PFSK-1 (cell line): ENCODE measurements around the gene IGSF9B.
A peak's percentile ranks its signal among the peaks of the same experiment; 100 is the strongest.

Experiments used
- FOXP2 ChIP-seq: optimal IDR thresholded peaks from 2 replicates; pipeline ENCODE3; 2011; ENCODE audit warnings: borderline replicate concordance, control low read depth, inconsistent platforms; ENCODE audit not compliant: insufficient read depth; ENCODE audit errors: extremely low read length, extremely low read depth
- POLR2AphosphoS5 ChIP-seq: IDR thresholded peaks from 2 replicates; pipeline ENCODE4 v1.6.1; 2012; ENCODE audit warnings: low read depth, mild to moderate bottlenecking, control low read depth, low read length, moderate library complexity
- SIN3A ChIP-seq: IDR thresholded peaks from 2 replicates; pipeline ENCODE4 v1.6.1; 2012; ENCODE audit warnings: mild to moderate bottlenecking, low read length, moderate library complexity, borderline replicate concordance; ENCODE audit not compliant: insufficient read depth
- TAF1 ChIP-seq: IDR thresholded peaks from 2 replicates; pipeline ENCODE4 v1.6.1; 2012; ENCODE audit warnings: low read length, control low read depth, borderline replicate concordance; ENCODE audit not compliant: insufficient read depth
- TF ChIP-seq, protein P1 (sequence below), 2 experiments: IDR thresholded peaks; 2 replicates each; pipeline versions ENCODE4 v1.6.1 to v1.8.0; 2011 to 2012; ENCODE audit warnings: low read depth in 2 of 2, low read length in 2 of 2, control low read depth in 1 of 2, inconsistent platforms in 1 of 2, mild to moderate bottlenecking in 1 of 2, moderate library complexity in 1 of 2; ENCODE audit not compliant: insufficient read depth in 1 of 2

Gene IGSF9B

DNA sequence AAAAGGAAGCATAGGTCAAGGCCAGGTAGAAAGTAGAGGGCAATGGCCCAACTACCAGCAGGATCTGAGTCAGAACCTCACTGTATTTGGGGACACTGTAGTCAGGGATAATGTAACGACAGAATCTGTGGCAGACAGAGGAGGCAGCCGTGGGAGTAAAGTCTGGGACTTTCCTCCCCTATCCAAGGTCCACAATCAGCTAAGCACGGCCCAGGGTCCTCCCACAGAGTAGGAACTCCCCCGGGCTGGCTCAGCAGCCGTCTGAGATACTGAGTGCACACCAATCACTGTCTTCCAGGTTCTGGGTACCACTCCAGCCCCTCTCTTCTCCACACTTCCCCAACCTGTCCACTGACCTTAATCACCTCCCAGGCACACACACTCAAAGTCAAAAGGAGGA lies 3.2 kb downstream of the IGSF9B start:
- TF ChIP-seq SIN3A (no peak), TAF1 (no peak), POLR2AphosphoS5 (no peak), FOXP2 (no peak)
- TF ChIP-seq, protein P1, sequence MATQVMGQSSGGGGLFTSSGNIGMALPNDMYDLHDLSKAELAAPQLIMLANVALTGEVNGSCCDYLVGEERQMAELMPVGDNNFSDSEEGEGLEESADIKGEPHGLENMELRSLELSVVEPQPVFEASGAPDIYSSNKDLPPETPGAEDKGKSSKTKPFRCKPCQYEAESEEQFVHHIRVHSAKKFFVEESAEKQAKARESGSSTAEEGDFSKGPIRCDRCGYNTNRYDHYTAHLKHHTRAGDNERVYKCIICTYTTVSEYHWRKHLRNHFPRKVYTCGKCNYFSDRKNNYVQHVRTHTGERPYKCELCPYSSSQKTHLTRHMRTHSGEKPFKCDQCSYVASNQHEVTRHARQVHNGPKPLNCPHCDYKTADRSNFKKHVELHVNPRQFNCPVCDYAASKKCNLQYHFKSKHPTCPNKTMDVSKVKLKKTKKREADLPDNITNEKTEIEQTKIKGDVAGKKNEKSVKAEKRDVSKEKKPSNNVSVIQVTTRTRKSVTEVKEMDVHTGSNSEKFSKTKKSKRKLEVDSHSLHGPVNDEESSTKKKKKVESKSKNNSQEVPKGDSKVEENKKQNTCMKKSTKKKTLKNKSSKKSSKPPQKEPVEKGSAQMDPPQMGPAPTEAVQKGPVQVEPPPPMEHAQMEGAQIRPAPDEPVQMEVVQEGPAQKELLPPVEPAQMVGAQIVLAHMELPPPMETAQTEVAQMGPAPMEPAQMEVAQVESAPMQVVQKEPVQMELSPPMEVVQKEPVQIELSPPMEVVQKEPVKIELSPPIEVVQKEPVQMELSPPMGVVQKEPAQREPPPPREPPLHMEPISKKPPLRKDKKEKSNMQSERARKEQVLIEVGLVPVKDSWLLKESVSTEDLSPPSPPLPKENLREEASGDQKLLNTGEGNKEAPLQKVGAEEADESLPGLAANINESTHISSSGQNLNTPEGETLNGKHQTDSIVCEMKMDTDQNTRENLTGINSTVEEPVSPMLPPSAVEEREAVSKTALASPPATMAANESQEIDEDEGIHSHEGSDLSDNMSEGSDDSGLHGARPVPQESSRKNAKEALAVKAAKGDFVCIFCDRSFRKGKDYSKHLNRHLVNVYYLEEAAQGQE (IDR thresholded peaks at IDR 0.05; ENCODE audit: insufficient read depth in 1 of 2, low read depth in 2 of 2, low read length in 2 of 2): no peak

DNA sequence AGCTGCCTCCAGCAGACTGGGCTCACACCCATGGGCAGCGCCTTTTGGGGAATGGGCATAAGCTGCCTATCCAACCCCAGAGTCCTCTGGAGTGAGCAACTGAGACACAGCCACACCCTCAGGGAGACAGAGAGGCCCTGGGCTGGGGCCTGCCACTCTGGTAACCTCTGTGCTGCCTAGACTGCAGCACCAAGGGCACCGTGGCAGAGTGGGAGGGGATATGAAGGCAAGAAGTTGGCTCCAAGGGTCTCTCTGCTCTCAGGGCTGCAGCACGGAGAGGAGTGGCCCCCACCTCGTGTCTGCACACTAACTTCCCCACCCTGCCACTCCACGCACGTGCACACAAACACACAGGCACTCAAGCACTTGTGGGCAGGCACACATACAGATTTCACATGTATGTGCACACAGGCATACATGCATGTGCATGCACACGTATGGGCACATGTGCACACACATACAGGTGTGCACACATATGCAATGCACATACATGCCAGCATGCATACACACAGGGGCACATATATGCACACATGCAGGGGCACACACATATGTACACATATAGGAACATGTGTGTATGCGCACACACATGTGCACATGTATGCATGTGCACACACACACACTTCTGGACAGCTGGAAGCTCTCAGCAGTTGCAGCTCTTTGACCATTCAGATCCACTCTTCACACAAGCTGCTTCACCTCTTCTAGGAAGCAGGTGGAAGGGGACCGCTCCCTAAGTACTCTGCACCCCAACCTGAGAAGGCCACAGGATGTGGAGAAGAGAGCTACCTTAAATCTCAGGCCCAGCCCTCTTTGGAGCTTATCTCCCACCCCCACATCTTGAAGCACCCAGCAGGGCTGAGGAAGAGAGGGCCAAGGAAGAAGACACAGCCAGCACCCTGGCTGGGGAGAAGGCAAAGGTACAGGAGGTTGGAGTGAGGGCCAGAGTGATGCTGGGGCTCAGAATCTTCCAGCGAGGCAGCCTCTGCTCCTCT lies 4.3 kb downstream of the IGSF9B start:
- no peak for TF ChIP-seq FOXP2
- no peak for TF ChIP-seq POLR2AphosphoS5
- no peak for TF ChIP-seq TAF1
- no peak for TF ChIP-seq SIN3A
- TF ChIP-seq, protein P1 (IDR thresholded peaks at IDR 0.05; ENCODE audit: insufficient read depth in 1 of 2, low read depth in 2 of 2, low read length in 2 of 2): no peak

DNA sequence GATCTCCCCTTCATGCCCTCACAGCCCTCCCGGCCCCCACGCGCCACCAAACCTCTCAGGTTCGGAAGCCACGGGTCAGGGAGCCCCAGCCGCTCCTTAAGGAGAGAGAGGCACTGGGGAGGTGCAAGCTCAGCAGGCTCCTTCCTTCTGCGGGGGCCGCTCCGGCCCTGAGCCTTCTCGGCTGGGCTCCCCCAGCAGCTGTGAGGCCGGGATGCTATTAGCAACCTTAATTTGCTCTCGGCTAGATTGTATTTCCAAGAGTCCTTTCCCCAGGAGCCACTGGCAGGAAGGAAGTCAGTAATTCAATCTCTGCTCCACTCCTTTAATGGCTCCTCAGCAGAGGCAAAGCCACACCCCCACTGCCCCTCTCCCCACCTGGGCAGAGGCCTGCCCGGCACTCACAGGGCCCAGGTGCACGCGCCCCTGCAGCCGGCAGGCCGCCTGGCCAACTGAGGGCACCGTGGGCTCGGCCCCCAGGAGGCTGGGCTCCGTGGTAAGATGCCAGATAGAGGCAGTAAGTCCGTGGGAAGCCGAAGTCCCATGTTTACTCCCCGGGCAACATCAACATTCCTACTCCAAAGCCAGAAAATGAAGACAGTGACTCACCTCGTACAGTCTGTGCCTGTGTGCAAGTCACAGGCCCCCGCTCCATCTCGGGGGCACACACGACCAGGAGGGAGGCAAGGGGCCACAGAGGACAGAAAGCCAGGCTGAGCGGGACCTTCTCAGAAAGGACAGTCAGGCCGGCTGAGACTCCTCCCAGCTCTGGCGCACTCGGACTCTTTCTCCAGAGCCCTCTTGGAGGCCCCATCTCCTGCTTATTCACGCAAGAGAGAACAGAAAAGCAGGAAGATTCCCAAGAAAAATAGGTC lies 5.2 kb downstream of the IGSF9B start:
- peak; percentile 33 for TF ChIP-seq FOXP2
- TF ChIP-seq, protein P1 (IDR thresholded peaks at IDR 0.05; ENCODE audit: insufficient read depth in 1 of 2, low read depth in 2 of 2, low read length in 2 of 2): no peak
- no peak for TF ChIP-seq TAF1

DNA sequence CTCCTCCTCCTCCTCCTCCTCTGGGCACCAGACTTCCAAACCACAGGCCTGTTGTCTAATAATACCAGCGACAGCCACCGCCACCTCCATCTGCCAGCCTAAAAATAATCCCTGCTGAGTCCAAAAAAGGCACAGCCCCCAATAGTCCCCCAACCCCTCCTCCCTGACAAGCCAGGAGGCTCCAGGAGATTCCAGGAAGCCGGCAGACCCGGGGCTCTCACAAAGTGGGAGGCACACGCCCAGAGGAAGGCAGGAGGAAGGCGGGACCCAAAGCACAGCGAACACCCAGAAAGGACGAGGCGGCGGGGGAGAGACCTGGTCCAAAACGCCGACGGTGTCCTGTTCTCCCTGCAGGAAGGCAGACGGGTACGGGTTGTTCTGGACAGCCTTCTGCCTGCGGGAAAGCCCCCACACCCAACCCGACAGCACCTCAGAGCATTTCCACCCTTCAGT lies 5.9 kb downstream of the IGSF9B start:
- TF ChIP-seq, protein P1 (IDR thresholded peaks at IDR 0.05; ENCODE audit: insufficient read depth in 1 of 2, low read depth in 2 of 2, low read length in 2 of 2): no peak
- no peak for TF ChIP-seq SIN3A
- TF ChIP-seq FOXP2: no peak
- TF ChIP-seq TAF1: no peak
- TF ChIP-seq POLR2AphosphoS5: no peak
